Progenitor cell of endocrine pancreas (in vitro differentiated cells): Measurements from ENCODE around the gene CCR1. TPM values are rescaled to one million over a fixed set of nuclear protein-coding genes. Genes with fewer than 3 reads are reported as not detected.

Experiments used
- DNase-seq: peaks from one replicate; pipeline ENCODE4 v3.0.0; 2021; ENCODE audit warnings: low spot score; ENCODE audit not compliant: unreplicated experiment
- H3K27ac Mint-ChIP-seq: 2 replicates; pipeline ENCODE4 v1.8.0; 2021; ENCODE audit warnings: mild to moderate bottlenecking, moderate library complexity, mixed read lengths
- H3K27me3 Mint-ChIP-seq: 2 replicates; pipeline ENCODE4 v1.8.0; 2021; ENCODE audit warnings: mixed read lengths
- H3K36me3 Mint-ChIP-seq: 2 replicates; pipeline ENCODE4 v1.8.0; 2022; ENCODE audit warnings: mixed read lengths; ENCODE audit not compliant: insufficient read depth
- H3K4me1 Mint-ChIP-seq: 2 replicates; pipeline ENCODE4 v1.8.0; 2021; ENCODE audit warnings: low read depth, mixed read lengths
- H3K4me3 Mint-ChIP-seq: 2 replicates; pipeline ENCODE4 v1.8.0; 2021; ENCODE audit warnings: low read depth, mild to moderate bottlenecking, moderate library complexity, mixed read lengths
- H3K9me3 Mint-ChIP-seq: 2 replicates; pipeline ENCODE4 v1.8.0; 2021; ENCODE audit warnings: low read depth, mixed read lengths
- total RNA-seq: library from RNA; stranded (reverse); gene quantifications from 2 replicates; pipeline ENCODE4 v1.2.1, GENCODE V29; 2021
- TF ChIP-seq, protein P1 (sequence below): fragments of 200-600 bp; sonication (generic); IDR thresholded peaks from one replicate; pipeline ENCODE4 v1.5.0; 2021; ENCODE audit warnings: antibody characterized with exemption, mild to moderate bottlenecking; ENCODE audit not compliant: unreplicated experiment

The CCR1 gene
- total RNA-seq, 1 donor from 2014 or later: 0.14 TPM

DNA sequence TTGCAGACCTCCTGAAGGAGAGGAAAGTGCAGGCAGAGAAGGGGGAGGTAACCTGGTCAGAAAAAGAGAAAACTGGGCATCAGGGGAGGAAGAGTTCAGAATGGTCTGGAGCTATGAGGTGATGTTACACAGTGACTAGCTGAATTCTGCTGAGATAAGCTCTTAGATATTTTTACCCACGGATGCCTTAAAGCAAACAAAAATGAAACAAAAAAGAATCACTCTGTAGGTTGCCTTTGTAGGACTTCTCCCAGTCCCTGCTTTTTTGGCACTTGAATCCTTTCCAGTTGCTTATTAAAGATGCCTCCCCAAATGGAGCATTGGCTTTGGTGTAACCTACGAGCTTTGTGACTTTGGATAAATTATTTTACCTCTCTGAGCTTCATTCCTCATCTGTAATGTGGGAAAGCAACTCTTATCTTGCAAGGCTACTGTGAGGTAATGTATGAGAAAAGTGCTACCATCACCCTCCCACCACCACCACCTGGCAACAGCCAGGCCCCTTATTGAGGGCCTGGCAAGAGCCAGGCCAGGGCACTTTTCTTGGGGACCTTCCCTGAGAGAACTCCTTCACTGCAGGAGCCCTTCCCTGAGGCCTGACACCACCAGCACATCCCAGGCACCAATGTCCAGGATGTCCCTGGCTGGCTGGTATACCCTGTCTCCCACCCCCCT lies 2.7 kb downstream of the CCR1 start:
- Mint-ChIP-seq H3K36me3 (no peaks in the 10 kb centered on the region), H3K27me3 (no peaks in the 10 kb centered on the region), H3K4me1 (peaks cover 4% of the 10 kb centered on the region), H3K4me3 (no peak overlapping the region), H3K9me3 (no peaks in the 10 kb centered on the region), H3K27ac (no peak overlapping the region)
- TF ChIP-seq, protein P1, sequence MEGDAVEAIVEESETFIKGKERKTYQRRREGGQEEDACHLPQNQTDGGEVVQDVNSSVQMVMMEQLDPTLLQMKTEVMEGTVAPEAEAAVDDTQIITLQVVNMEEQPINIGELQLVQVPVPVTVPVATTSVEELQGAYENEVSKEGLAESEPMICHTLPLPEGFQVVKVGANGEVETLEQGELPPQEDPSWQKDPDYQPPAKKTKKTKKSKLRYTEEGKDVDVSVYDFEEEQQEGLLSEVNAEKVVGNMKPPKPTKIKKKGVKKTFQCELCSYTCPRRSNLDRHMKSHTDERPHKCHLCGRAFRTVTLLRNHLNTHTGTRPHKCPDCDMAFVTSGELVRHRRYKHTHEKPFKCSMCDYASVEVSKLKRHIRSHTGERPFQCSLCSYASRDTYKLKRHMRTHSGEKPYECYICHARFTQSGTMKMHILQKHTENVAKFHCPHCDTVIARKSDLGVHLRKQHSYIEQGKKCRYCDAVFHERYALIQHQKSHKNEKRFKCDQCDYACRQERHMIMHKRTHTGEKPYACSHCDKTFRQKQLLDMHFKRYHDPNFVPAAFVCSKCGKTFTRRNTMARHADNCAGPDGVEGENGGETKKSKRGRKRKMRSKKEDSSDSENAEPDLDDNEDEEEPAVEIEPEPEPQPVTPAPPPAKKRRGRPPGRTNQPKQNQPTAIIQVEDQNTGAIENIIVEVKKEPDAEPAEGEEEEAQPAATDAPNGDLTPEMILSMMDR: no peak
- no peak for DNase-seq

DNA sequence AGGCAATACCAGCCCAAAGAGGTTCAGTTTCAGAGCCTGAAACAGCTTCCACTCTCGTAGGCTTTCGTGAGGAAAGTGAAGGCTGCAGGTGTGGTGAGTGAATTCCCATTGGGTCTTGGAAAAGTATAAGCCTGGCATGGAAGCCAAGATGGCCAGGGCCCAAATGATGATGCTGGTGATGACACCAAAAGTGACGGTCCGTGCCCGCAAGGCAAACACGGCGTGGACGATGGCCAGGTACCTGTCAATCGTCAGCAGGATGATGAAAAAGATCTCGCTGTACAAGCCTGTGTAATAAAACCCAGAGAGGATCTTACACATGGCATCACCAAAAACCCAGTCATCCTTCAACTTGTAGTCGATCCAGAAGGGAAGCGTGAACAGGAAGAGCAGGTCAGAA lies 4.4 kb downstream of the CCR1 start:
- no peak for DNase-seq
- Mint-ChIP-seq H3K4me3 (no peak overlapping the region), H3K4me1 (peaks cover 4% of the 10 kb centered on the region), H3K9me3 (no peaks in the 10 kb centered on the region), H3K27me3 (no peaks in the 10 kb centered on the region), H3K27ac (no peak overlapping the region), H3K36me3 (no peaks in the 10 kb centered on the region)
- TF ChIP-seq, protein P1: no peak

DNA sequence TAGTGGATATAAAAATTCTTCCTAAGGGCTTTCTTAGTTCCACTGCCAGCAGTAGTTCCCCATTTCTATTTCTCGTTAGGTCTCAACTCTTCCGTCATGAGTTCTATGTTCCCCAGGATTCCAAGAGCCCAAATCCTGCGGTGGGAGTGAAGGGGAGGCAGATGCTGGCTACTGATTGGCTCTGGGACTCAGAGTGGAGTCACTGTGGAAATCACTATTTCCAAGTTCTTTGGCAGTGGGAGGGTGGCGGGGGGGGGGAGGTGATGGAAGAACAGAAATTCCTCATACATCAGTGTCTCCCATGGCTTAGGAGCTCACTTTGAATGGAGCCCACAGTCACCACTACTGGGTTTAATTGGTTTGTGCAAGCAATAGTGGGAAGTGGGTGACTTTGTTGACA lies 5.6 kb downstream of the CCR1 start:
- no peaks in the 10 kb centered on the region for H3K36me3 Mint-ChIP-seq
- H3K4me1 Mint-ChIP-seq: no peaks in the 10 kb centered on the region
- no peak for DNase-seq
- peaks cover 3% of the 10 kb centered on the region for H3K9me3 Mint-ChIP-seq
- no peak overlapping the region for H3K27ac Mint-ChIP-seq
- H3K27me3 Mint-ChIP-seq: no peaks in the 10 kb centered on the region
- TF ChIP-seq, protein P1: no peak
- no peak overlapping the region for H3K4me3 Mint-ChIP-seq

DNA sequence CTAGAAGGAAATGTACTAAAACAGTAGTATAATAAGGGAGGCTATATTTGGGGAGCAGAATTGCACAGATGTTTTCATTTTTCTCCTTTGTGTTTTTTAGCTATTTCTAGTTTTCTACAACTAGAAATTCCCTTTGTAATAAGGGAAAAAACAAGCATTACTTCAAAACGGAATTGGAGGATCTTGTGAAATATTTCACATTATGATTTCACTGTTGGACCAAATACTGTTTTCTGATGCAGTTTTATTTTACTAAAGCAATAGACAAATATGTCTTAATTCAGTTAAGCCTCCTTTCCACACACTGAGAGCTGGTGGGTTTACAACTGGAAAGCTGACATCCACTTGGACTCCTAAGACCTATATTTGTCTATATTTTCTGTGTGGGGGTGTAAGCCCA lies 7.3 kb downstream of the CCR1 start:
- no peak for DNase-seq
- TF ChIP-seq, protein P1: no peak
- Mint-ChIP-seq H3K9me3 (peaks cover 3% of the 10 kb centered on the region), H3K36me3 (no peaks in the 10 kb centered on the region), H3K27me3 (no peaks in the 10 kb centered on the region), H3K4me3 (no peak overlapping the region), H3K4me1 (no peaks in the 10 kb centered on the region), H3K27ac (no peak overlapping the region)

DNA sequence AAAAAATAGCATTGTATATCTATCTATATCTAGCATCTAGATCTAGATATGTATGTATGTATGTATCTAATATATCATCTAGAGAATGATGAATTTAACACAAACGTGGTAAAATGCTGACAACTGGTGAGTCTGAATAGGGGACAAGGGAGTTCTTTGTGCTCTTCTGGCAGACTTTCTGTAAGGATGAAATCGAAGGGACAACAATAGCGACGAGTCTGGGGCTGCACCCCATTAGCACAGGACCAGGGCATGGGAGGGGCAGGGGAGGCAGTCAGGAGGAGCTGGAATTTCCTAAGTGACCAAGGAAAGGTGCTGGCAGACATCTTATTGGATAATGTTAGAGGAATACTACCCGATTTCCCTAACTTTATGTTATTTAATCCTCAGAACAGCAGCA lies 7.9 kb downstream of the CCR1 start:
- Mint-ChIP-seq H3K4me1 (no peaks in the 10 kb centered on the region), H3K4me3 (no peak overlapping the region), H3K36me3 (no peaks in the 10 kb centered on the region), H3K27me3 (no peaks in the 10 kb centered on the region), H3K27ac (no peak overlapping the region), H3K9me3 (peaks cover 5% of the 10 kb centered on the region)
- no peak for DNase-seq
- TF ChIP-seq, protein P1: no peak
